SHP77 (cell line): ENCODE data around the gene MOSMO.
"Not testable (repeated sequence)": the region's sequence is repeated elsewhere in the genome, so short reads cannot be mapped to it uniquely, and the experiment has no call there.

ENCODE experiments used
- DNase-seq, 2 experiments: peaks; one replicate each; lab custom pipeline; 2025; lab: John Stamatoyannopoulos, UW

Gene MOSMO

DNA sequence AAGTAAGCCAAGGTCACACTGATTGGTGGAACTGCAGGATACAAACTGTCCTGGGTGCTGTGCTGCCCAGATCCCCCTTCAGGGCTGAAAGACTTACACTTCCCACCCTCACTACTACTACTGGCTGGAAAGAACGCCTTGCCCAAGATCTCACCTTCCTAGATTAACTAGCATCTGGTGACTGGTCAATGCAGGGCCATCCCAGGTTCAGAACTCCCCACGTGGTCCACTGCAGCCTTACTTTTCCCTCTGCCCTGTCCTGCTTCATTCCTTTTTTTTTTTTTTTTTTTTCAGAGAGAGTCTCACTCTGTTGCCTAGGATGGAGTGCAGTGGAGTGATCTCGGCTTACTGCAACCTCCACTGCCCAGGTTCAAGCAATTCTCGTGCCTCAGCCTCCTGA is 4.7 kb upstream of the MOSMO start:
- no peak for DNase-seq

GRCh38 chr16:22004341-22004740 is 3.6 kb upstream of the MOSMO start:
- DNase-seq, result no peak

- DNase-seq, result no peak
These were observed 2.2 kb upstream of the MOSMO start for GRCh38 chr16:22005746-22006145.

GRCh38 chr16:22006636-22007035 is 1.3 kb upstream of the MOSMO start:
- DNase-seq, result no peak

GRCh38 chr16:22007159-22007508 is 777 bp upstream of the MOSMO start:
- DNase-seq, result no peak

DNA sequence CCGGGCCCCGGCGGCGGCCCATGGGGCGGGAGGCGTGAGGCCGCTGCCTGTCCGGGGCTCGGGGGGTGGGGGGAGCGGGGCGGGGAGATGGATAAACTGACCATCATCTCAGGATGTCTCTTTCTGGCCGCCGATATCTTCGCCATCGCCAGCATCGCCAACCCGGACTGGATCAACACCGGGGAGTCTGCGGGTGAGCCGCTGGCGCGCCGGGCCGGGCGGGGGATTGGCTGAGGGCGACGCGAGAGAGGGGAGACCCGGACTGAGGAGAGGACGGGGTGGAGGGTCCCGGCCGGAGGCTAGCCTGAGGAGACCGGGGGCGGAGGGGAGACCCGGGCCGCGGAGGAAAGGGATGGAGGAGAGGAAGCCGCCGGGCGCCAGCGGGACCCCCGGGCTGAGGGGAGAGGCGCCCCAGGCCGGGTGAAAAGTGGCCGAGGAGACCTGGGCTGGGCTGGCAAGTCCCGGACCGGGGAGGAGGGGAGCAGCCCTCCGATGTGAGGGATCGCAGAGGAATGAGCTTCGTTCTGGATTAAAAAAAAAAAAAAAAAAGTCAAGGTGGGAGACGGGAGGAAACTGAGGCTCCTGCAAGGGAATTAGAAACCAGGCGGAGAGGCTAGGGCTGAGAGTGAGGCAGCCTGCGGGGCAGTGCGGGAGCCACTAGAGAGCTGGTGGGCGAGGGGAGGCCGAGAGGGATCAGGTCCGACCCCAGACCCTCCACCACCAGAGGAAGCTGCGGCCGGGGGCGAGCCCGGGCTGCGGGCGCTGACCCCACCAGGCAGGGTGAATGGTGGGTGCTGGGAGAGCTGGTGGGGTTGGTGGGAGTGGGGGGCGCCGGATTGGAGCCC is 526 bp downstream of the MOSMO start:
- DNase-seq, result no peak

DNA sequence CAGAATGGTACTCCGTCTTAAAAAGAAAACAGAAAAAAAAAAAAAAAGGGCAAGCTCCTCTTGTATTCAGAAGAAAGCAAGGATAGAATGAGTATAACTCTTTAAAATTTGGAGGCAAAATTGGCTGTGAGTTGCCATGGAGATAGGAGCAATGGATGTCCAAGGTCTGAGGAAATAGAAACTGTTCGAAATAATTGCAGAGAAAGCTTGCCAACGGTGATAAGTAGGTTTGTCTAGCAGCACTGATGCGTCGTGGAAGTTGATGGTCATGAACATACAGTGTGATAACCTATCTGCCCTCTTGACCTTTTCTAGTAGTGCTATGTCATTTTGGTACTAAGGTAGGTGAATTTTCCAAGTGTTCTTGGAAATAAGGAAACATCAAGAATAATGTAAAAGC is 3.0 kb downstream of the MOSMO start:
- DNase-seq, result no peak

DNA sequence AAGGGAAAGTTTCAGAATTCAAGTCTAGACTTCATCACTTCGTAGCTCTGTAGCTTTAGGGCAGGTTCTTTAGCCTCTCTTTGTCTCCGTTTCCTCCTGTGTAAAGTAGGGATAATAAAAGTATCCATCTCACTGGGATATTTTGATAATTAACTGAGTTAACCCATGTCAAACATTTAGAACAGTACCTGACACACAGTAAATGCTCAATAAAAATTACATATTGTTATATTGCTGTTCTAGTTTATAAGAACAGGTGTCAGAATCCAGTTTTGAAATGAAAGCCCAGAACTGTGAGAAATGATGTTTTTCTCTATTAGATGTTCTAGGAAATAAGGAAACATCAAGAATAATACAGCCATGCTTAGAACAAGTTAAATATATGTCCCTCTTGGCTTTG is 4.3 kb downstream of the MOSMO start:
- no peak for DNase-seq

DNA sequence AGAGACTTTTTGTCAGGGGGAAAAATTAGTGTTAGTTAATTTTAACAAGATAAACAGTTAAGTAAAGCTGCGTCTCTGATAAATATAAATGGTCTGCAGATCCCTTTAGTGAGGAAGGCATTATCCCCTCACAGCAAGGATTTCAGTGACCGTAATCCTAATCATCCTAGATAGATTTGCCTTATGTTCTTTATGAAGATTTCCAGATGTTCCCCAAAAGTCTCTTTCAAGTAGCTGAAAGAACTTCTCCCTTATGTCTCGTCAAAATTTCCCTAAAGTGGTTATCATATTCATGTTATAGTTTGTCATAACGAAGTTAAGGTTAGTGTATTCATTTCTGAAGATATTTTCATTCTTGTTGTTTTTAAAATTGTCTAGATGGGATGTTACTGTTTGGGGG is 5.6 kb downstream of the MOSMO start:
- no peak for DNase-seq

DNA sequence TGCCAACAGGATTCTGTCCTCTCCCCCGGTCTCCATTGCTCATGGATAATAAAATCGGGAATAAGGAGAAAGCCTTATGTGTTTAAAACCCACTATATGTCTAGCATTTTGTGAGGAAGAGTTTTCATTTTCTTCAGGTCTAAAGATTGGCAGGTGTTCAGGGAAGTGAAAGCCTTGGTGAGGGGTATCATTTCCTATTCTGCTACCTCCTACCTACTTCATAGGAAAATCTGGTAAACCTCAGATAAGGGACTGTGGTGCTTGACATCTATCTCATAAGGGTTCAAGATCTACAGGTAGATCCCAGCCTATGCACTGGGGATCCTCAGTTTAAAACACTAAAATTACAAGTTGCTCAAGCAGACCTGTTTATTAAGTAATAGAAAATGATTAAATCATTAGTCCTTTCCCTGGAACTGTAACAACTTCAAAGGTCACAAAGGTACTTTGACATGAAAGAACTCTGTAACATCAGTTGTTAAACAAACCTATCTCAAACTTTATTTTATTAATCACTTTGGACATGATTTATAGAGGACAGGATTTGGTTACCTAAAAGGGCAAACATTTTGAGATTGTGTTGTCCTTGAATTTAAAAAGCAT is 6.5 kb downstream of the MOSMO start:
- no peak for DNase-seq

DNA sequence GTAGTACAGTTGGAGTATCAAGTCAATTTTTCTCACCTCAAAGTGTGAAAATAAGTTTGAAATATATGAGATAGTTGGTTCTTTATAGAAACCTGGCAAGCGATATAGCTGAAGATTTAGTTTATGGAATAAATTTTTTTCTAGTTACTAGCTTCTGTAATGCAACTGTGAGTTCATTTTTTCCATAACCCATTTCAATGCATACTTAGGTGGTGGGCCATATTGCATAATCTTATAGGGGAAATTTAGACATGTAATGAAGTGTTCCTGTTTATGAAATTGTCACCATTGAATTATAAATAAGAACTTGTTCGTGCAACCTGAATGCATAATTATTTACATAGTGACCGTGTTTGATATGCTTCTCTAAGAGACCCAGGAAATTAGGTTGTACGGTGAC is 9.0 kb downstream of the MOSMO start:
- DNase-seq, result no peak

DNA sequence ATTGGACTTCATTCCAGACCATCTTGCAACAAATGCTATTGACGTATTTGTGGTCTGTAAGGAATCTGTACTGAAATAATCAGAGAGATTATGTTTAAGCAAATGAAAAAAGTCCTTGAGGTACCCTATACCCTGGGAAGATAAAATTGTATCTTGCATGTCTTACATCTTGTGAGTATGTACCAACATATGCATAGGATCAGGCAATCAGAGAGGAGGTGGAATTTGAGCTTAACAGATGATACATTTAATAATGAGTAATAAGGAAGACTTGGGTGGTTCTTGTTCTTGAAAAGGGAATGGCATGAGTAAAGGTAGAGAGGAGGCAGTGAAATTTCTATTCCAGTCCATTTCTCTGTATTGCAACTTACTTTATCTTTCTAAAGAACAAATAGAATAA is 10.6 kb downstream of the MOSMO start:
- DNase-seq, result no peak

DNA sequence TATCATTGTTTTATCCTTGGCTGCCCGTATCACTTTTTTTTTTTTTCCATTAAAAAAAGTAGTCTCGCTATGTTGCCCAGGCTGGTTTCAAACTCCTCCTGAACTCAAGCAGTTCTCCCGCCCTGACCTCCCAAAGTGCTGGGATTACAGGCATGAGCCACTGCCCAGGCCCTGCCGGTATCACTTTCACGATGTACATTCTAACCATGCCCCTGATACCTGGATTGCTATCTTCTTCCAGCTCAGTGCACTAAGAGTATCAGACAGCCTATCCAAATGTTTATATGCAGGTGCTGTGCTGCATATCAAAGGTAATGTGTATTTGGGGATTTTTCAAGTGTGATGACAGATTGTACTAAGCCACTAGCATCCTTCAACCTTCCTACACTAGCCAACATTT is 14.2 kb downstream of the MOSMO start:
- no peak for DNase-seq

GRCh38 chr16:22023505-22023904 is 15.6 kb downstream of the MOSMO start:
- no peak for DNase-seq

- not testable (repeated sequence) for DNase-seq
These were observed 16.9 kb downstream of the MOSMO start for GRCh38 chr16:22024785-22025184.

DNA sequence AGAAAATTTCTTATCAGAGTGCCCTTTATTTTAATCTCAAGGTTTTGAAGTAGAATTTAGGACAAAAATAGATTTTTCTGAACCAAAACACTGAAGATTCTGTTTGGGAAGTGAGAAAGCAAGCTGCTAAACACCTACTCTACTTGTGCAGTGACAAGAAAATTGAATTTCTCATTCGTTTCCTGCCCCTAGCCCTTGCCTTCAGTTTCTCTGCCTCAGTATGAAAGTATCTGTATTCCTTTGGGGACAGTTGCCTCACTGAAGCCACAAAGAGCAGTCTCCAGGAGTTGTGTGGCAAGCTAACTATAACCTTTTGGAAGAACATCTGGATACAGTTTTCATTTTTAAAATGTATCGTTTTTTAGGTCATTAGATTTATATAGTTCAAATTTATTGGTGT is 19.7 kb downstream of the MOSMO start:
- no peak for DNase-seq

- DNase-seq, result no peak
These were observed 21.7 kb downstream of the MOSMO start for GRCh38 chr16:22029632-22030031.

- no peak for DNase-seq
These were observed 22.3 kb downstream of the MOSMO start for GRCh38 chr16:22030087-22030812.

GRCh38 chr16:22031483-22032083 is 23.7 kb downstream of the MOSMO start:
- DNase-seq, result no peak

DNA sequence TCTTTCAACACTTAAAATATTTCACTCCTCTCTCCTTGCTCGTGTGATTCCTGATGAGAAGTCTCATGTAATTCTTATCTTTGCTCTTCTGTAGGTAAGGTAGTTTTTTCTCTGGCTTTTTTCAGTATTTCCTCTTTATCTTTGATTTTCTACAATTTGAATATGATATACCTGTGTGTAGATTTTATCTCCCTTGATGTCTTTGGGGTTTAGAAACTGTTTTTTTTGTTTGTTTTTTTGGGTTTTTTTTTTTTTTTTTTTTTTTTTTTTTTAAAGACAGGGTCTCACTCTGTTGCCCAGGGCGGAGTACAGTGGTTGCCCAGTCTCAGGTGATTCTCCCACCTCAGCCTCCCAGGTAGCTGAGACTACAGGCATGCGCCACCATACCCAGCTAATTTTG is 26.6 kb downstream of the MOSMO start:
- no peak for DNase-seq

DNA sequence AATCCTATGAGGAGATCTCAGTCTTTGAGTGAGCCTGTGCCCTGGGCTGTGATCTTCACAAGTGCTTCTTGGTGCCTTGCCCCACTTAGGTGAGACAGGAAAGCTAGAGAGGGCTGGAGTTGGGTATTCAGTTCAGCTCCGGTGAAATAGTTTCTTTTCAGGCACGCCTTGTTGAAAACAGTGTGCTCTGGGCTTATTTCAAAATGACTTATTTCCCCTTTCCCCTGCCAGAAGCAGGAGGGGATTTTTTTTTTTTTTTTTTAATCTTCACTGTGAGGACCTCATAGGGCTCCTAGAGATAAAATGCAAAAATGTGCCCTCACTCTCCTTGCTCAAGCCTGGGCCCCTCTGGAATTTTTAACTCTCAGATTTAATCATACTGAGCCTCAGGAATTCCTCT is 27.2 kb downstream of the MOSMO start:
- no peak for DNase-seq

DNA sequence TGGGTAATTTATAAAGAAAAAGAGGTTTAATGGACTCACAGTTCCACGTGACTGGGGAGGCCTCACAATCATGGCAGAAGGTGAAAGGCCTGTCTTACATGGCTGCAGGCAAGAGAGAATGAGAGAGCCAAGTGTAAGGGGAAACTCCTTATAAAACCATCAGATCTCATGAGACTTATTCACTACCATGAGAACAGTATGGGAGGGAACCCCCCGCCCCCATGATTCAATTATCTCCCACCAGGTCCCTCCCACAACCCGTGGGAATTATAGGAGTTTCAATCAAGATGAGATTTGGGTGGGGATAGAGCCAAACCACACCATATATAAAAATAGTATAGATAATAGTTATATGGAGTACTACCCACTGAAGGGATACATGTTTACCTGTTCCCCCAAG is 36.0 kb downstream of the MOSMO start:
- DNase-seq, result not testable (repeated sequence)

DNA sequence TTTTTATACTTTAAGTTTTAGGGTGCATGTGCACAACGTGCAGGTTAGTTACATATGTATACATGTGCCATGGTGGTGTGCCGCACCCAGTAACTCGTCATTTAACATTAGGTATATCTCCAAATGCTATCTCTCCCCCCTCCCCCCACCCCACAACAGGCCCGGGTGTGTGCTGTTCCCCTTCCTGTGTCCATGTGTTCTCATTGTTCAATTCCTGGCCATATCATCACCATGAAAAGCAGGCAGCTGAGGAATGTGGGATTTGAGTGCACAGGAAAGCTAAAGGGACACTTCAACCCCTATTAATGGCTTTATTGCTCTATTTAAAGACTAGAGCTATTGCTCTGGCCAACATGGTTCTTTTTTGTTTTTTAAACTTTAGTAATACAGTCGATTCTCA is 38.0 kb downstream of the MOSMO start:
- not testable (repeated sequence) for DNase-seq
